Adrenal gland (tissue), 5 donors: ENCODE measurements around the gene BBS1.
A peak's percentile ranks its signal among the peaks of the same experiment; 100 is the strongest.

Source experiments
- CTCF ChIP-seq, 6 experiments: fragments of 450-650 bp in 4 of 6; fragments of 200-600 bp in 2 of 6; sonication (generic) in 1 of 6; IDR thresholded peaks; 1 replicate in 5 of 6; 2 replicates in 1 of 6; pipeline versions ENCODE4 v1.5.1 to v1.8.0; 2016 to 2021; ENCODE audit warnings: antibody characterized with exemption in 6 of 6, mild to moderate bottlenecking in 2 of 6, moderate library complexity in 1 of 6
- POLR2A ChIP-seq, 2 donors: fragments of 450-650 bp; IDR thresholded peaks; one replicate each; pipeline ENCODE4 v1.6.1; 2017; ENCODE audit warnings: antibody characterized with exemption in 2 of 2, mild to moderate bottlenecking in 2 of 2, moderate library complexity in 1 of 2
- donor health status: DM: no; HTN: no; CAD: no.

- TF ChIP-seq CTCF (IDR thresholded peaks at IDR 0.05) (peak; percentile 32 to 69 (median 62)), POLR2A (IDR thresholded peaks at IDR 0.05) (no peak)
Observed at GRCh38 chr11:66478729-66479393, 31.6 kb upstream of the BBS1 start.
